Ascending aorta (tissue), 2 donors: ENCODE results near the gene PCDH9. TPM values are rescaled to one million over a fixed set of nuclear protein-coding genes. Genes with fewer than 3 reads are reported as not detected.

Source experiments
- DNase-seq, 2 donors: peaks; one replicate each; pipeline ENCODE4 v3.0.0-alpha.2; 2019; ENCODE audit warnings: low spot score in 2 of 2
- H3K27ac ChIP-seq, 2 donors: fragments of 200-600 bp; sonication (generic); one replicate each; pipeline ENCODE4 v1.5.1; 2016 to 2017; ENCODE audit warnings: mild to moderate bottlenecking in 1 of 2
- H3K27me3 ChIP-seq: fragments of 200-600 bp; sonication (generic); one replicate; pipeline ENCODE4 v1.5.1; 2017
- H3K36me3 ChIP-seq, 2 donors: fragments of 200-600 bp; sonication (generic); one replicate each; pipeline ENCODE4 v1.5.1; 2016
- H3K4me1 ChIP-seq, 2 donors: fragments of 200-600 bp; sonication (generic); one replicate each; pipeline ENCODE4 v1.5.1; 2016 to 2017; ENCODE audit warnings: mild to moderate bottlenecking in 1 of 2
- H3K4me3 ChIP-seq, 2 donors: fragments of 200-600 bp; sonication (generic); one replicate each; pipeline ENCODE4 v1.5.1; 2016 to 2017; ENCODE audit warnings: mild to moderate bottlenecking in 1 of 2
- H3K9me3 ChIP-seq, 2 donors: fragments of 200-600 bp; sonication (generic); one replicate each; pipeline ENCODE4 v1.5.1; 2016
- intact Hi-C: fragments of 100-400 bp; cut with DNase I; formaldehyde crosslinking; loops from one replicate; pipeline ENCODE4 v1.15.1; 2023
- total RNA-seq: library from RNA; depleted of rRNA; stranded (reverse); fragments of >200 nt; gene quantifications from one replicate; pipeline ENCODE4 v1.1.0, GENCODE V29; 2016
- TF ChIP-seq, protein P1 (sequence below), 3 experiments: fragments of 200-600 bp in 2 of 3; fragments of 450-650 bp in 1 of 3; sonication (generic) in 2 of 3; IDR thresholded peaks; one replicate each; pipeline ENCODE4 v1.5.1; 2016 to 2019; ENCODE audit warnings: antibody characterized with exemption in 3 of 3, mild to moderate bottlenecking in 1 of 3, moderate library complexity in 1 of 3

PCDH9 gene
- total RNA-seq, 1 donor from 2014 or later = 3.6 TPM

DNA sequence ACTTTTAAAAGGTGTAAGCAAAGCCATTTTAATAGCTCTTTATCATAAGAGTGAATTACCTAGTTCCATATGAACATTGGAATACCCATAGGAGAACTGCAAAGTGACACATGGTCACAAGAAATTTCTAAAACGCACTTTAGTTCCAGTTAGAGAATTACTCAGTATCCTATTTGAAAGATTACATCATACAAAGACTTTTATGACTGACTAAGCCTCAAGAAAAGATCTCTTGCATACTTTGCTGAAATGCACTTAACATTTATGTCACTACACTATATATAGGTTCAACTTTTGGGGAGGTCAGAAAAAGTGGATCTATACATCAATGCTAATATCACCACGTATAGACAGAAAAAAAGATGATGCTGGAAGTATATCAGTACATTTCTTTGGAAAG, 7.1 kb downstream of the PCDH9 start:
- TF ChIP-seq, protein P1, sequence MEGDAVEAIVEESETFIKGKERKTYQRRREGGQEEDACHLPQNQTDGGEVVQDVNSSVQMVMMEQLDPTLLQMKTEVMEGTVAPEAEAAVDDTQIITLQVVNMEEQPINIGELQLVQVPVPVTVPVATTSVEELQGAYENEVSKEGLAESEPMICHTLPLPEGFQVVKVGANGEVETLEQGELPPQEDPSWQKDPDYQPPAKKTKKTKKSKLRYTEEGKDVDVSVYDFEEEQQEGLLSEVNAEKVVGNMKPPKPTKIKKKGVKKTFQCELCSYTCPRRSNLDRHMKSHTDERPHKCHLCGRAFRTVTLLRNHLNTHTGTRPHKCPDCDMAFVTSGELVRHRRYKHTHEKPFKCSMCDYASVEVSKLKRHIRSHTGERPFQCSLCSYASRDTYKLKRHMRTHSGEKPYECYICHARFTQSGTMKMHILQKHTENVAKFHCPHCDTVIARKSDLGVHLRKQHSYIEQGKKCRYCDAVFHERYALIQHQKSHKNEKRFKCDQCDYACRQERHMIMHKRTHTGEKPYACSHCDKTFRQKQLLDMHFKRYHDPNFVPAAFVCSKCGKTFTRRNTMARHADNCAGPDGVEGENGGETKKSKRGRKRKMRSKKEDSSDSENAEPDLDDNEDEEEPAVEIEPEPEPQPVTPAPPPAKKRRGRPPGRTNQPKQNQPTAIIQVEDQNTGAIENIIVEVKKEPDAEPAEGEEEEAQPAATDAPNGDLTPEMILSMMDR (IDR thresholded peaks at IDR 0.05) = no peak

DNA sequence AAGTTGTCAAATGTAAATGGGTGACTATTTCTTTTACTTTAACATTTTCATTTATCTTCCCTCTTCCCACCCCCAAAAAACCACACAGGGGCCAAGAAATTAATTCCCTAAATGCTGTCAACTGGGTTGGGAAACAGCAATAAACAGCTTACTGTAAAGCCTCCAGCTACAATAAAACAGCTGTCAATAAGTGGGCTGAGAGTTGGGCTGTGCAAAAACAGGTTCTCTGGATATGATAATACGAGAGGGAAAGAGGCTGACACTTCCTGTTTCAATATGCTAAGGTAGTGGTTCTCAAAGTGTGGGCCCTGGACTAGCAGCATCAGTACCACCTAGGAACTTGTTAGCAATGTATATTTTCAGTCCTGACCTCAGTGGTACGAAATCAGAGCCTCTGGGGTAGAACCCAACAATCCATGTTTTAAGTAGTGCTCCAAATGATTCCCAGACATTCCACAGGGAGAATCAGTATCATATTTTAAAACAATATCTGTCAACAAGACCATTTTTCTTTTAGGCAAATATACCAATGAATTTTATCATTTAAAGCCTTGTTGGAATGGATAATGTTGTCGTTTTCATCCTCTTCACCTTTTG, 8.4 kb downstream of the PCDH9 start:
- H3K27me3 ChIP-seq = no peaks in the 10 kb centered on the region
- no peaks in the 10 kb centered on the region for H3K9me3 ChIP-seq
- no peaks in the 10 kb centered on the region for H3K36me3 ChIP-seq
- TF ChIP-seq, protein P1 (IDR thresholded peaks at IDR 0.05) = no peak
- H3K4me1 ChIP-seq = no peaks in the 10 kb centered on the region
- H3K4me3 ChIP-seq = no peak overlapping the region
- DNase-seq = no peak
- no peak overlapping the region for H3K27ac ChIP-seq
- intact Hi-C loops = no loop called here

More for the DNA sequence above, 7.1 kb downstream of the PCDH9 start:
- no peaks in the 10 kb centered on the region for H3K4me1 ChIP-seq
- no peaks in the 10 kb centered on the region for H3K9me3 ChIP-seq
- H3K27me3 ChIP-seq = no peaks in the 10 kb centered on the region
- intact Hi-C loops = no loop called here
- H3K27ac ChIP-seq = no peak overlapping the region
- DNase-seq = no peak
- no peak overlapping the region for H3K4me3 ChIP-seq
- no peaks in the 10 kb centered on the region for H3K36me3 ChIP-seq

DNA sequence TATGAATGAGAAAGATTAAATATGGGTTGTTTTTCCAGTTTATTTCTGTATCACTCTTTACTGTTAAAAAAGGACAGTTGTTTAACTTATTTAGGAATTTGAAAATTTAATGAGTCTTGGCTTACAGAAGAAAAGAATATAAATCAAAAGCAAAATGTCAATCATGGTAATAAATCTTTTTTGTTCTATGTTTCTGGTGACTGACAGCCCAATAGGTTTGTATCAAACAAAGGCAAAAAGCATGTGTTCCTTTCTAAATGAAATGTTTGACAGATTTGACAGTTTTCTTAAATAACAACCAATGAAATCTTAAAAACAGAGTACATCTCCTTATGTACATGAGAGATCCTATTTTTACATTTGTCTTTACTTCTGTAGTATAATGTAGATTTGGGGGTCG, 11.0 kb downstream of the PCDH9 start:
- Histone ChIP-seq H3K27me3 (no peaks in the 10 kb centered on the region), H3K36me3 (no peaks in the 10 kb centered on the region), H3K4me1 (no peaks in the 10 kb centered on the region), H3K27ac (no peak overlapping the region), H3K9me3 (no peaks in the 10 kb centered on the region), H3K4me3 (no peak overlapping the region)
- intact Hi-C loops = no loop called here
- TF ChIP-seq, protein P1 (IDR thresholded peaks at IDR 0.05) = no peak
- no peak for DNase-seq

DNA sequence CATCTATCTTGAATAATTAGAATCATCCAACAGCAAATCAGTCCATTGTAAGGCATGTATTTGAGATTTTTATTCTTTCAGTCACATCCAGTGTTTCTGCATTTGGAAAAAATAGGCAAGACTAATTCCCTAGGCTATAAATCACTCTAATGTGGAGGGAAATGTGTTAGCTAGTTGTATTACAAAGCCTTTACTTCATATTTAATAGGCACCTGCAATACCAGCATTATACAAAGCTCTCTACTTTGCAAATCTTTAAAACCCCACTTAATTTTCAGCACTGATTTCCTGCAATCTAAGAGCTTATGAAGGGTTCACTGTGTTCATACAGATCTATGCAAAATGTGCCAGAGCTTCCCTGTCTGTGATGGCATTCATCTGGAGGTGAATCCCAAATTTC, 12.3 kb downstream of the PCDH9 start:
- TF ChIP-seq, protein P1 (IDR thresholded peaks at IDR 0.05) = no peak
- DNase-seq = no peak
- intact Hi-C loops = no loop called here
- H3K4me3 ChIP-seq = no peak overlapping the region
- no peak overlapping the region for H3K27ac ChIP-seq
- no peaks in the 10 kb centered on the region for H3K36me3 ChIP-seq
- H3K27me3 ChIP-seq = no peaks in the 10 kb centered on the region
- no peaks in the 10 kb centered on the region for H3K4me1 ChIP-seq
- H3K9me3 ChIP-seq = no peaks in the 10 kb centered on the region

DNA sequence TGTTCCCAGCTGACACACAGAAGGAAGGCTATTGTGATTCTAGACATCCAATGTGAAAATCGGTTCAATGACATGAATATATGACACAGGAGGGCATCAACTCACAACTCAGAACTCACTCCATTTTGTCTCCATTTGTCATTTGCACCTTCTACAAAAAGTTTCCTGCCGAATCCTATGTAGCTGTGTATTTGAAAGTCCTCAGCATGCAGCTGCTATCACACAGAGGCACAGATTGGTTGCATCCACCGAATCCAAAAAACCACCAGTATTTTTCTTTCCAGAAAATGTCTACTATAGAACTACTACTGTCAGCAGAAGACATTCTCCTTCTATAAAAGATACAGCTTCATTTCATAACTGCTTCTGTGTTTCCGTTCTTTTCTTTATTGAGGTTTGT, 13.3 kb downstream of the PCDH9 start:
- H3K27ac ChIP-seq = no peak overlapping the region
- no peaks in the 10 kb centered on the region for H3K36me3 ChIP-seq
- intact Hi-C loops = no loop called here
- no peak overlapping the region for H3K4me3 ChIP-seq
- no peaks in the 10 kb centered on the region for H3K9me3 ChIP-seq
- TF ChIP-seq, protein P1 (IDR thresholded peaks at IDR 0.05) = no peak
- DNase-seq = no peak
- H3K4me1 ChIP-seq = no peaks in the 10 kb centered on the region
- no peaks in the 10 kb centered on the region for H3K27me3 ChIP-seq

DNA sequence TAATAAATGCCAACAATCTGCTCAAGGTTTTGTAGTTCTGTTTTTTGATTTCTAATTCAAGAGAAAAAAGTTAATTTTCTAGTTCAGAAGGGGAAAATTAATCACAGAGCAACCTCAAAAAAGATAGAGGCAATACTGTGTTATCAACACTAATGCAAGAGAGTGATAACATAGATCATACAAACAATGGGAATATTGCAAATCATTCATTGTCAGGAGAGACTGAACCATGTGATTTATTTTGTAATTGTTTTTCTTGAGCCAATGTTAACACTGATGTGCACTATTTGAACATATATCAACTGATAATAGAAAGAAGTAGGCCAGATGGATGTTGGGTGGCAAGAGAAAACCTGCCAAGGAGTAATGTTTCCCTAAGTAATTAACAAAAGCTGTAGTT, 19.9 kb downstream of the PCDH9 start:
- Histone ChIP-seq H3K4me3 (no peak overlapping the region), H3K27ac (no peak overlapping the region), H3K36me3 (no peaks in the 10 kb centered on the region), H3K4me1 (no peaks in the 10 kb centered on the region), H3K27me3 (no peaks in the 10 kb centered on the region), H3K9me3 (no peaks in the 10 kb centered on the region)
- intact Hi-C loops = no loop called here
- DNase-seq = no peak
- TF ChIP-seq, protein P1 (IDR thresholded peaks at IDR 0.05) = no peak
